Activated CD4-positive, alpha-beta memory T cell treated with anti-CD3 and anti-CD28 coated beads for 36 hours (primary cell): ENCODE results near the gene NPL. TPM values are rescaled to one million over a fixed set of nuclear protein-coding genes. Genes with fewer than 3 reads are reported as not detected.

Source experiments
- CTCF ChIA-PET: fragments of 350-600 bp; sonication (Branson Sonifier 250); formaldehyde crosslinking; loops from one replicate; lab custom pipeline; 2021; ENCODE audit warnings: antibody characterized with exemption, inconsistent platforms; lab: Charles Lee
- POLR2A ChIA-PET: fragments of 350-600 bp; sonication (Branson Sonifier 250); formaldehyde crosslinking; loops from one replicate; lab custom pipeline; 2021; ENCODE audit warnings: antibody characterized with exemption; lab: Charles Lee
- DNase-seq: peaks from one replicate; pipeline ENCODE4 v3.0.0-alpha.2; 2020
- H3K27ac Mint-ChIP-seq: one replicate; pipeline ENCODE4 v1.8.0; 2021; ENCODE audit warnings: mixed read lengths
- H3K27me3 Mint-ChIP-seq: one replicate; pipeline ENCODE4 v1.8.0; 2021; ENCODE audit warnings: mixed read lengths
- H3K36me3 Mint-ChIP-seq: one replicate; pipeline ENCODE4 v1.8.0; 2021; ENCODE audit warnings: mixed read lengths
- H3K4me1 Mint-ChIP-seq: one replicate; pipeline ENCODE4 v1.8.0; 2021; ENCODE audit warnings: low read depth, mixed read lengths
- H3K4me3 Mint-ChIP-seq: one replicate; pipeline ENCODE4 v1.8.0; 2021; ENCODE audit warnings: mild to moderate bottlenecking, mixed read lengths
- H3K9me3 Mint-ChIP-seq: one replicate; pipeline ENCODE4 v1.8.0; 2021; ENCODE audit warnings: mixed read lengths
- intact Hi-C: fragments of 100-400 bp; cut with micrococcal nuclease; formaldehyde crosslinking; loops from one replicate; pipeline ENCODE4 v1.15.1; 2023
- total RNA-seq, 2 experiments: library from RNA; stranded (reverse); gene quantifications; one replicate each; pipeline ENCODE4 v1.2.3, GENCODE V29; 2021

The NPL gene
- total RNA-seq, 2 experiments from 2014 or later, result 3.8 to 7.8 TPM

DNA sequence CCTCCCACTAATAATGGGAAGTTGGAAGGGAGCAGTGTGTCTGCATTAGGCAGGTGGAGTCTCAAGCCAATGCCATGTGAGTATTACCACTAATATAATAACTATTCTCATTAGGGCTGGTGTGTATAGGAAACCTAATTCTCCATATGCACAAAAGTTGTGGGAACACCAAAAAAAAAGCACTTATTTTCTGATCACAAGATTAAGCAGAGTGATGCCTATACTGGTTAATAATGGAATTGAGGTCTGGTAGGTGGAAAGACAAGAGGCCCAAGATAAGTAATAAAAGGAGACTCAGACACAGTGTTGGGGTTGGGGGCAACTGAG lies 7.0 kb upstream of the NPL start:
- no peaks in the 10 kb centered on the region for H3K36me3 Mint-ChIP-seq
- intact Hi-C loops, result loop anchor here (1.0 to 5.0 kb wide), 3 partner anchors 65 to 710 kb away; no protein-coding TSS in a partner anchor

DNA sequence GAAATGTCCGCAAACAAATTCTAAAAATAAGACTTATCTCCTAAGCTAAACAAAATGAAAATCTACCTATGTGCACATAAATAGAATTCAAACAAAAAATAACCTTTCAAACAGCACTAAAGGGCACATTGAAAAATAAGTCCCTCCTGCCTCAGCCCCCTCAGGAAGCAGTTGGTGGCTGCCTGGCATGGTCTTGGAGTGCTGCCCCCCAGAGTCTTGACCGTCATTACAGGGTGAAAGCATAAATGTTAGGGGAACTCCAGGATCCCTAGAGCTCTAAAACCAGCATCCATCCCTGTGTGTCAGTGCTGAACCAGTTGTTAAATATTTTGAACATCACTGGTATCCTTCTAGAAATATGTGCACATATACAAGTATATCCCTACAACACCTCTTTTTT lies 6.5 kb upstream of the NPL start:
- Mint-ChIP-seq H3K4me1 (peaks cover 6% of the 10 kb centered on the region), H3K36me3 (no peaks in the 10 kb centered on the region), H3K27ac (no peak overlapping the region), H3K9me3 (no peaks in the 10 kb centered on the region), H3K4me3 (no peak overlapping the region), H3K27me3 (no peaks in the 10 kb centered on the region)
- ChIA-PET CTCF (interaction anchor here (0.7 to 15.9 kb wide), 21 partner anchors 10 to 837 kb away, joined by 3 to 1086 read pairs (median 4); partner anchors contain the start of genes RGS16 and RNASEL), POLR2A (interaction anchor here (1.4 to 2.3 kb wide), 2 partner anchors 181 to 184 kb away, joined by 3 to 13 read pairs; no protein-coding TSS in a partner anchor)
- DNase-seq, result no peak
- intact Hi-C loops, result loop anchor here (5.0 kb wide), 2 partner anchors 66 to 711 kb away; no protein-coding TSS in a partner anchor

More for the DNA sequence above, 7.0 kb upstream of the NPL start:
- CTCF ChIA-PET, result interaction anchor here (0.6 to 15.9 kb wide), 29 partner anchors 9 to 837 kb away, joined by 3 to 1086 read pairs (median 4); partner anchors contain the start of genes RGS16 and RNASEL
- no peak overlapping the region for H3K27ac Mint-ChIP-seq
- no peaks in the 10 kb centered on the region for H3K9me3 Mint-ChIP-seq
- no peak overlapping the region for H3K4me3 Mint-ChIP-seq
- POLR2A ChIA-PET, result interaction anchor here (1.0 to 2.3 kb wide), 4 partner anchors 179 to 187 kb away, joined by 3 to 13 read pairs (median 6); no protein-coding TSS in a partner anchor
- no peak for DNase-seq
- peaks cover 6% of the 10 kb centered on the region for H3K4me1 Mint-ChIP-seq
- no peaks in the 10 kb centered on the region for H3K27me3 Mint-ChIP-seq

DNA sequence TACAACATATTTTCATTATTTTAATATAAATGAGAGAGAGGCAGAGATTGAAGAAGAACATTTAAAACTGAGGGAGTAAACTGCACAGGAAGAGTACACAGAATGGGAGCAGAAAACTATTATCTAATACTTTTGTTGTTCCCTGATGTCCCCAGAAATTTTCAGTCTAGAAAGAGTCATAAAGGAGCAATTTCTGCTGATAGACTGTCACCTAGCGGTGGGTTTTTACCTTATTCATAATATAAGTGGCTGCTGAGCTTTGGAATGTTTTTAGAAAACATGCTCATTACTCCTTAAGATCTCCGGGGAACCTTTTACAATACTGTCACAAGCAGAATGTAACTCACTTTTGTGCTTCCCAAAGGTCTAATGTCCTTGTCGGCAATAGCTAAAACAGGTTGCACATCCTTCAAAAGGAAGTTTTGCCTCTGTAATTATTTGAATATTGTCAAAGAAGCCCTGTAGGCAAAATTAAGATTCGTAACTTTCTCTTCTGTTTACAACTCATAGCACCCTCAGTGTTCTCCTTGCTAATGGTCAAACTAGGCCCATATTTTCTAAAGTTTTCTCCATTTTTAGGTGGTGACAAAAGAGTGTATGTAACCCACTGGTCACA lies 4.9 kb upstream of the NPL start:
- Mint-ChIP-seq H3K9me3 (no peaks in the 10 kb centered on the region), H3K4me1 (peaks cover 14% of the 10 kb centered on the region), H3K27ac (no peak overlapping the region), H3K36me3 (no peaks in the 10 kb centered on the region), H3K27me3 (no peaks in the 10 kb centered on the region), H3K4me3 (no peak overlapping the region)
- ChIA-PET POLR2A (no interaction called here), CTCF (interaction anchor here (0.6 to 15.9 kb wide), 18 partner anchors 12 to 699 kb away, joined by 3 to 1086 read pairs (median 3); partner anchors contain the start of genes RGS16 and RNASEL)
- no peak for DNase-seq
- intact Hi-C loops, result loop anchor here (1.0 to 5.0 kb wide), 6 partner anchors 67 to 712 kb away; no protein-coding TSS in a partner anchor

DNA sequence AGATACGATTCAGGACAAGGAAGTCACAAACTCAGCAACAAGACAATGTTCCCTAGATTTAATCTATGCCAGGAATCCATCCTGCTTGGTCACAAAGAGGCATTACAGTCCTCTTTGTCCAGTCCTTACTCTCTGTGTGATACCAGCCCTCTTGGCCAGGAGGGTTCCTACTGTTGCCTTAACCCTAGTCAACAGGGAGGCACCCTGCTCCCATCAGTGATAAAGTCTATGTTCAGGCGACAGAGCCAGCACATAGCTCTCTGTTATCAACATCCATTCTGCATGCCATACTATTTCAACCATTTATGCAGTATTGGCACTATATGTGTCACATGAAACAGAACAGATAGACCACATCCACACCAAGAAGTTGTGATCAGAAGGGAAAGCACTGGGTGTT lies 4.4 kb upstream of the NPL start:
- ChIA-PET POLR2A (no interaction called here), CTCF (interaction anchor here (0.7 to 15.9 kb wide), 15 partner anchors 11 to 700 kb away, joined by 3 to 1086 read pairs (median 4); partner anchors contain the start of genes RGS16 and RNASEL)

DNA sequence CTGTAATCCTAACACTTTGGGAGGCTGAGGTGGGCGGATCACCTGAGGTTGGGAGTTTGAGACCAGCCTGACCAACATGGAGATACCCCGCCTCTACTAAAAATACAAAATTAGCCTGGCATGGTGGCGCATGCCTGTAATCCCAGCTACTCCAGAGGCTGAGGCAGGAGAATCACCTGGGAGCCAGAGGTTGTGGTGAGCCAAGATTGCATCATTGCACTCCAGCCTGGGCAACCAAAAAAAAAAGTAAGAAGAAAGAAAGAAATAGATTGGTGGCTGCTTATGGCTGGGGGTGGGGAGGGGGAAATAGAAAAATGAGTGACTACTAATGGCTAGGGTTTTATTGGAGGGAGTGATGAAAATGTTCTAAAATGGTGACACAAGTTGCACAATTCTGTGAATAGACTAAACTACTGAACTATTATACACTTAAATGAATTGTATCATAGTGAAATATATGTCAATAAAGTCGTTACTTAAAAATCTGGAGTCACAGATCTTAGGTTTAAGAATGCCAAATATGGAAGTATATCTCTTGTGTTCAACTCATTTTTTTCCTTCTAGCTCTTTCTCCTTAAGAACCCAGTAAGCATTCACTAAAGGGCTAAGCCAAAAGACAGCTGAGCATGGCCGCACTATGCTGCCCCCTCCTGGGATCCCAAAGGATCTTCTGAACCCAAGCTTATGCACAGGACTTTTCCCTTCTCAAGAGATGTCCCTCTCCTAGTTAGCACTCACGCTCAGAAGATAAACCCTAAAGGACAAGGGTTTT lies 3.2 kb upstream of the NPL start:
- ChIA-PET POLR2A (interaction anchor here (0.6 to 0.8 kb wide), 2 partner anchors 186 to 197 kb away, joined by 3 read pairs; partner anchors contain the start of gene RNASEL), CTCF (interaction anchor here (0.6 to 15.9 kb wide), 10 partner anchors 31 to 229 kb away, joined by 3 to 1086 read pairs (median 4); partner anchors contain the start of genes RGS16 and RNASEL)
- peak; percentile 67 for DNase-seq
- intact Hi-C loops, result loop anchor here (5.0 kb wide), 1 partner anchor 539 kb away; no protein-coding TSS in a partner anchor
- Mint-ChIP-seq H3K4me1 (peaks cover 19% of the 10 kb centered on the region), H3K4me3 (no peak overlapping the region), H3K27me3 (no peaks in the 10 kb centered on the region), H3K27ac (no peak overlapping the region), H3K9me3 (no peaks in the 10 kb centered on the region), H3K36me3 (no peaks in the 10 kb centered on the region)

More for the DNA sequence above, 4.4 kb upstream of the NPL start:
- H3K36me3 Mint-ChIP-seq, result no peaks in the 10 kb centered on the region
- no peak overlapping the region for H3K4me3 Mint-ChIP-seq
- DNase-seq, result no peak
- H3K27ac Mint-ChIP-seq, result no peak overlapping the region
- intact Hi-C loops, result loop anchor here (2.0 to 5.0 kb wide), 2 partner anchors 538 to 700 kb away; no protein-coding TSS in a partner anchor
- H3K27me3 Mint-ChIP-seq, result no peaks in the 10 kb centered on the region
- H3K9me3 Mint-ChIP-seq, result no peaks in the 10 kb centered on the region
- peaks cover 19% of the 10 kb centered on the region for H3K4me1 Mint-ChIP-seq

DNA sequence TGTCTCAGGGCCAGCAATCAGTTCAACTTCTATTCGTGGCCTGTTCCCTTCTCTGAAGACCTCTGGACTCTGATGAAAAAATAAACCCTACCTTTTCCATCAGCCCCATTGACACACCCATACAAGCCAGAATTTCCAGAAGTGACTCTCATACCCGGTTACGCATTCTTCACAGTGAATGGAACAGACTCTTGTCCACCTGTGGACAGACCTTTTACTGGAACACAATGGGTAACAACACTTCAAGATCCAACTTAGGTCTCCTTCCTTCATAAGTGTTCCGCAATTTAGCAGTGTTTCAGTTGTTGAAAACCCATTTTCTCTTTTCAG lies 2.6 kb upstream of the NPL start:
- no peaks in the 10 kb centered on the region for H3K27me3 Mint-ChIP-seq

DNA sequence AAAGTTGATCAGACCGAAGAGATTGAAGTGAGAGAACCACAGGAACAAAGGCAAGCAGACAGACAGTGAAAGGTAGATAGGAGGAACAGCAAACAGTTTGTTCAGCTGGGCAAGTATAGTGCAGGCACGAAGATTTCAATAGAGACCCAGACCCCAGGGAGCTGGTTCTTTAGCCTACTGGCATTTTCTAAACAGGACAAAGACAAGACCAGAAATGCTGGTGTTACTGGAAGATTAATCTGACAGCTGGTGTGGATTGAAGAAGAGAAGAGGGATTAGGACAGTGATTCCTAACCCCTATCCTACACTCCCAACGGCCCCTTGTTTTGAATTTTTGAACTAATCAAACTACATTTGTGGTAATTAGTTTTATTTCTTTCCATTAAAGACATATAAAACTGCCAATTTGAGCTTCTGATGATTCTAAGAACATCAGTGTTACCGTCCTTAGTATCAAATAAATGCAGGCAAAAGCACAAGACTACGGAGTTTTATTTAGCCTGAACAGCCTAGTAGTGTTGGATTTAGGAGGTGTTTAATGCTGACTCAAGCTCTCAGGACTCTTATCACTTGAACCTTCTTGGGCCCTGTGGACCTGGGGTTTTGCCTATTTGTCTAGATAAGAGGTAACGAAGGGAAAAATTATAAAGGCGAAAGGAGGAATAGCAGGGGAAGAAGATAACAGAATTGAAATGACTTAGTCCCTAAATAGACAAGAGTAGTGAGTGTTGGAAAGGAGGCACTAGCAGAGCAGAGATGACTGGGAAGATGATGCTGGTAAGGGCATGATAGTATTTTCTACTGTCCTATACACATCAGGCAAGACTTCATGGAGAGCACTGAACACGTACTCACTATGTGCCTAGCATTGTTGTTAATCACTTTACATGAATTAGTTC lies 2.0 kb downstream of the NPL start:
- peaks cover 13% of the 10 kb centered on the region for H3K4me1 Mint-ChIP-seq
- H3K9me3 Mint-ChIP-seq, result no peaks in the 10 kb centered on the region
- H3K27me3 Mint-ChIP-seq, result no peaks in the 10 kb centered on the region
- ChIA-PET CTCF (interaction anchor here (1.8 to 15.9 kb wide), 2 partner anchors 9 to 193 kb away, joined by 5 to 1086 read pairs; partner anchors contain the start of genes RGS16 and RNASEL), POLR2A (interaction anchor here (0.7 kb wide), 1 partner anchor 47 kb away, joined by 3 read pairs; no protein-coding TSS in a partner anchor)
- intact Hi-C loops, result no loop called here
- H3K4me3 Mint-ChIP-seq, result no peak overlapping the region
- H3K36me3 Mint-ChIP-seq, result peaks cover 5% of the 10 kb centered on the region
- H3K27ac Mint-ChIP-seq, result no peak overlapping the region
- no peak for DNase-seq

More for the DNA sequence above, 2.6 kb upstream of the NPL start:
- CTCF ChIA-PET, result interaction anchor here (0.6 to 15.9 kb wide), 7 partner anchors 73 to 229 kb away, joined by 3 to 1086 read pairs (median 4); partner anchors contain the start of genes RGS16 and RNASEL
- POLR2A ChIA-PET, result interaction anchor here (0.8 kb wide), 1 partner anchor 198 kb away, joined by 3 read pairs; the partner anchor contains the start of gene RNASEL
- H3K4me1 Mint-ChIP-seq, result peaks cover 17% of the 10 kb centered on the region
- no peak overlapping the region for H3K27ac Mint-ChIP-seq
- no peaks in the 10 kb centered on the region for H3K9me3 Mint-ChIP-seq
- H3K4me3 Mint-ChIP-seq, result no peak overlapping the region
- H3K36me3 Mint-ChIP-seq, result no peaks in the 10 kb centered on the region
- DNase-seq, result no peak
- intact Hi-C loops, result loop anchor here (5.0 kb wide), 1 partner anchor 540 kb away; no protein-coding TSS in a partner anchor

DNA sequence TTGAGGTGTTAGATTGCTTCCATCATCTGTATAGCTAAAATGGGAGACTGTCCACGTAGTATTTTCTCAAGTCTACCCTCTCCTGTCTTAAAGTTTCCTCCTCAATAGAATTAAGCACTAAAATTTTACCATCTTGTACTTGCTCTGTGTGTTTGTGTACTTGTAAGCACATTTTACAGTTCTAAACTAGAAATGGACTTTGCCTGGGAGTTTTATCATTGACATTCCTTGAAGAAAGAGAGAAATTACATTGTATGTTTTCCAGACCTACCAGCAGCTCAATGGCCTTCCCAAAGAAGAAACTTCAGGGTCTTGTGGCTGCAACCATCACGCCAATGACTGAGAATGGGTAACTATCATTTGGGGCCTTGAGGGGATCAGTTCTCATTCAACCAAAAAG lies 4.5 kb downstream of the NPL start:
- intact Hi-C loops, result no loop called here
- H3K4me3 Mint-ChIP-seq, result no peak overlapping the region
- H3K27me3 Mint-ChIP-seq, result no peaks in the 10 kb centered on the region
- no peaks in the 10 kb centered on the region for H3K9me3 Mint-ChIP-seq
- peaks cover 6% of the 10 kb centered on the region for H3K4me1 Mint-ChIP-seq
- POLR2A ChIA-PET, result no interaction called here
- DNase-seq, result no peak
- CTCF ChIA-PET, result interaction anchor here (1.7 to 15.9 kb wide), 2 partner anchors 12 to 196 kb away, joined by 8 to 1086 read pairs; partner anchors contain the start of genes RGS16 and RNASEL
- H3K27ac Mint-ChIP-seq, result no peak overlapping the region
- H3K36me3 Mint-ChIP-seq, result peaks cover 5% of the 10 kb centered on the region

DNA sequence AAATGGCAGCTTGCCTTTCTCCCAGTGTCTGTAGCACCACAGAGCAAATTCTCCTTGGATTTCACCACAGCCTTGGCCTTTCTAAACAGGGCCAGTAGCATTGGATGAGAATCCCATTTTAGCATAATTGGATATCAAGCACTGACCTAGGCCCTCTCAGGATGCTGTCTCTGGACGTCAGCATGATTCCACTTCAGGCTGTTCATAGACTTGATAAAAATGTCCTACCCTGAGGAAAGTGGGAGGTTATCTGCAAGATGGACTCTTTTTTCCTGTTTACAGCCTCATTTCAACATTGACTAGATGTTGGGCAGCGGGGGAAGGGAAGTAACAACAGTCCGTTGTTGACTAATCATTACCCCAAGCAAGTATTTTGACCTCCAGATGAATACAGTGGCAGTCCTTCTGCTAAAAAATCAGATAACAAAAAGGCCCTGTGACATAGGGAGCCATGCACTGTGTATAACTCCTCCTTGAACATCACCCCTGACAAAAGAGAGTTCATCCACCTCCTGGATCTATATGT lies 5.2 kb downstream of the NPL start:
- no peak overlapping the region for H3K27ac Mint-ChIP-seq
- no peak for DNase-seq
- CTCF ChIA-PET, result interaction anchor here (1.7 to 15.9 kb wide), 2 partner anchors 13 to 196 kb away, joined by 8 to 1086 read pairs; partner anchors contain the start of genes RGS16 and RNASEL
- H3K4me3 Mint-ChIP-seq, result no peak overlapping the region
- peaks cover 5% of the 10 kb centered on the region for H3K4me1 Mint-ChIP-seq
- intact Hi-C loops, result no loop called here
- peaks cover 5% of the 10 kb centered on the region for H3K36me3 Mint-ChIP-seq
- POLR2A ChIA-PET, result no interaction called here
- no peaks in the 10 kb centered on the region for H3K27me3 Mint-ChIP-seq
- no peaks in the 10 kb centered on the region for H3K9me3 Mint-ChIP-seq

DNA sequence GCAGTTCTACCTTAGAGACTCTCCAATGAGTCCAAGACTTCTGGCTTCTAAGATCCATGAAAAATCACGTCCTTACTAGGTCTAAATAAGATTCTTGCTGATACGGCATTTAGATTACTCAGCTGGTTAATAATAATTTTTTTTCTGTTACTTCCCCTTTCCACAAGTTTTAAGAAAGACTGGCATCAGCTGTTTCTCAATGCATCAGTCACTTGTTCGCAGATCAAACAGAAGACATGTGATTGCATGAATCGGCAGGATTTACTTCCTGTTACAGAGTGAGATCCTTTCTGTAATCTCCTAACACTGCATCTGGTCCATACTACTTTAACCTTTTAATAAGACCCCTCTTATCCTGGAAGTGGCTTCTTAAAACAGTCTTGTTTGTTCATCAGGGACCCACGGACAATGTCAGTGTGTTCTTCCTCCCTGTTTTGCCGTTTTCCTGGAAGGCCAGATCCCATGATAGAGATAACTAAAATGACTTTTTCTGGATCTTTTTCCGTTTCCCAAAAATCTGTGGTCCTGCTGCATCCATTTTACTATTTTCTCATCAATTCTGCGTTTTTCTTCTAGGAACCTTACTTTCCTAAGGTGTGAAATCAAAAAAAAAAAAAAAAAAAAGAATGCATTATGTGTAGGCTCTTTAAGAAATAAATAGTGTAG lies 6.1 kb downstream of the NPL start:
- POLR2A ChIA-PET, result no interaction called here
- Mint-ChIP-seq H3K4me3 (no peak overlapping the region), H3K36me3 (peaks cover 5% of the 10 kb centered on the region), H3K4me1 (no peaks in the 10 kb centered on the region), H3K9me3 (no peaks in the 10 kb centered on the region), H3K27me3 (no peaks in the 10 kb centered on the region), H3K27ac (no peak overlapping the region)
- CTCF ChIA-PET, result no interaction called here
- DNase-seq, result no peak
- intact Hi-C loops, result no loop called here
